Measurements from ENCODE around the gene C1orf115. TPM values are rescaled to one million over a fixed set of nuclear protein-coding genes. Genes with fewer than 3 reads are reported as not detected.
"Not testable (repeated sequence)": the region's sequence is repeated elsewhere in the genome, so short reads cannot be mapped to it uniquely, and the experiment has no call there.

Gene C1orf115, protein sequence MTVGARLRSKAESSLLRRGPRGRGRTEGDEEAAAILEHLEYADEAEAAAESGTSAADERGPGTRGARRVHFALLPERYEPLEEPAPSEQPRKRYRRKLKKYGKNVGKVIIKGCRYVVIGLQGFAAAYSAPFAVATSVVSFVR
- not detected for polyA plus RNA-seq (2012; ENCODE audit: insufficient read depth, insufficient read length)

GRCh38 chr1:220690140-220691052, at the start of gene C1orf115:
Gene C1orf115, plus strand, starts transcription at chr1:220690363. Its CDS starts 40 bp downstream, at chr1:220690403.
- no peak for DNase-seq (ENCODE audit: low read depth, low spot score)
- no peak within 1 kb of the TSS for H3K4me3 ChIP-seq (ENCODE audit: low read length)

- no peak overlapping the region for H3K4me3 ChIP-seq (ENCODE audit: low read length)
- DNase-seq (ENCODE audit: low read depth, low spot score), result no peak
These were observed 47.9 kb upstream of the C1orf115 start for GRCh38 chr1:220642285-220642684.

GRCh38 chr1:220652995-220653394, 37.2 kb upstream of the C1orf115 start:
- DNase-seq (ENCODE audit: low read depth, low spot score), result no peak
- H3K4me3 ChIP-seq (ENCODE audit: low read length), result no peak overlapping the region

- no peak overlapping the region for H3K4me3 ChIP-seq (ENCODE audit: low read length)
- no peak for DNase-seq (ENCODE audit: low read depth, low spot score)
These were observed 34.7 kb upstream of the C1orf115 start for GRCh38 chr1:220655509-220655908.

DNA sequence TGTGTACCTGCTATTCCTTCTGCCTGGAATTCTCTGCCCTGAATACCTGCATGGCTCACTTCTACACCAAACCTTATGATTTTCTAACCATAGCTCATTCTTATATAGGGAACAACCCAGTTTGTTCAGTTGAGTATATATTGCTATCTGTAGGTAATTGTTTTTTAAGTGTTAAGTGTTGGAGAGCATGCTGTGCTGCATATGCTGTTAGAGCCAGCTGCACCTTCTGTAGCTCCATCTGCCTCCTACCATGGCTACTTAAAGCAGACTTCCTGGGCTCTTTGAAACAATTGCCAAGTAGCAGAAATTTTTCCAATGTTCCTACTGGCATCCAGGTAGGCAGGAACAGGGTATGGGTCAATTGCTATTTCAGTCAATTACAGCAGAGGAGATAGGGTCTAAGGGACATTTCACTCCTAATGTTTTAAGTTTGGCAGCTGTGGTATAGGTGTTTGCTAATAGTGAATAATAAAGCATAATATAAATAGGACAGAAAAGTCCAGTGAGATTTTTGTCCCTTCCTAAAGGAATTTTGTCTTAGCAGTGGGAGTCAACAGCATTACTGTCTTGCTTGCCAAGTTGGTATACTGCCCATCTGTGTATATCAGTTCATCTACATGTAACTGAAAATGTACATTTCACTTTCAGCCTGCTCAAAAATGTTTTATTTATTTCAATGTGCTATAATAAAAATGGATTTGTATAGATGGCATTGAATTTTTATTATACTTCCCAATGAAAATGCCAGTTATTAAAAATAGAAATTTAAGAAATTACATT, 34.0 kb upstream of the C1orf115 start:
- H3K4me3 ChIP-seq (ENCODE audit: low read length), result no peak overlapping the region

DNA sequence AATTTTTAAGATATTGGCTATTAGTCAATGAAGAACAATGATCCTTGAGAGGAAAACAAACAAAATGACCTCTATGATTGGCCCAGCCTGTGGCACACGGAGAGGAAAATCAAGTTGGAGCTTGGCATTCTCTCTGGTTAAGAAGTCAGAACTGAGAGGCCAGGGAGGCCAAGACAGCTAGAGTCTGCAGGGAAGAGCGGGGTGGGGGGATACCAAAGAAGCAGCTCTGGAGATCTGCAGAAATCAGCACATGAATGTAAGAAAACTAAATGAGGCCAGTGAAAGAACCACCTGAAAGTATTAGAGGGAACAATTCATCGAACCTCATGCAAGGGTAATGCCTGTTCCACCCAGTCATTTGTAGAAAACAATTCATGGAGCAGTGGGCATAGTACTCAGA, 23.8 kb upstream of the C1orf115 start:
- DNase-seq (ENCODE audit: low read depth, low spot score), result no peak

More for the DNA sequence above, 34.0 kb upstream of the C1orf115 start:
- DNase-seq (ENCODE audit: low read depth, low spot score), result no peak

DNA sequence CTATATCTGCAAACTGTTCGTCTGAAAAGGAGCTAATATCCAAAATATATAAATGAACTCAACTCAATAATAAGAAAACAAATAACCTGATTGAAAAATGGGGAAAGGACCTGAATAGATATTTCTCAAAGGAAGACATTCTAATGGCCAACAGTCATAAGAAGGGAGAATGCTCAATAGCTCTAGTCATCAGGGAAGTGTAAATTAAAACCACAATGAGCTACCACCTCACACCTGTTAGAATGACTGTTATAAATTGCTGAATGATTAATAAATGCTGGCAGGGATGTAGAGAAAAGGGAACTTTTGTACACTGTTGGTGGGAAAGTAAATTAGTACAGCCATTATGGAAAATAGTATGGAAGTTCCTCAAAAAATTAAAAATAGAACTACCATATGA, 21.2 kb upstream of the C1orf115 start:
- DNase-seq (ENCODE audit: low read depth, low spot score), result no peak
- H3K4me3 ChIP-seq (ENCODE audit: low read length), result no peak overlapping the region

More for the DNA sequence above, 23.8 kb upstream of the C1orf115 start:
- H3K4me3 ChIP-seq (ENCODE audit: low read length), result no peak overlapping the region

DNA sequence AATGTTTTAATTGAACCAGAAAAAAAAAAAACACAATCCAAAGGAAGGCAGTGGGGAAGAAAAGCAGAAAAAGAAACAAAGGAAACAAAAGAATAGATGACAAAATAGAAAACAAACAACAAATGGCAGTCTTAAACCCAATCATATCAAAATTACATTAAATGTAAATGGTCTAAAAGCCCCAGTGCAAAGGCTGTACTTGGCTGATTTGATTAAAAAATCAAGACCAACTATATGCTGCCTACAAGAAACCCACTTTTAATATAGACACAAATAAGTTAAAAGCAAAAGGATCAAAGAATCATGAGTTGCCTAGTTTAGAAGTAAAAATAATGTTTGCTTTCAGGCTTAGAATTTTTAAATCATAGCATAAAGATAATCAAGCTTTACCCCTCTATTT, 19.8 kb upstream of the C1orf115 start:
- H3K4me3 ChIP-seq (ENCODE audit: low read length), result no peak overlapping the region
- no peak for DNase-seq (ENCODE audit: low read depth, low spot score)

- H3K4me3 ChIP-seq (ENCODE audit: low read length), result no peak overlapping the region
- DNase-seq (ENCODE audit: low read depth, low spot score), result no peak
These were observed 16.2 kb upstream of the C1orf115 start for GRCh38 chr1:220673921-220674320.

DNA sequence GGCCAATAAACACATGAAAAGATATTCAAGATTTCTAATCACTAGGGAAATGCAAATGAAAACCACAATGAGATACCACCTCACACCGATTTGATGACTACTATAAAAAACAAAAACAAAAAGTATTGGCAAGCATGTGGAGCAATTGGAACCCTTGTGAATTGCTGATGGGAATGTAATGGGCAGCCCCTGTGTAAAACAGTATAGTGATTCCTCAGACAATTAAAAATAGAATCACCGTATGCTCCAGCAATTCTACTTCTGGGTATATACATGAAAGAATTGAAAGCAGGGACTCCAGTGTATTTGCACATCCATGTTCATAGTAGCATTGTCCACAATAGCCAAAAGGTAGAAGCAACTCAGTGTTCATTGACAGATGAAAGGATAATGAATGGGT, 12.9 kb upstream of the C1orf115 start:
- DNase-seq (ENCODE audit: low read depth, low spot score), result no peak
- no peak overlapping the region for H3K4me3 ChIP-seq (ENCODE audit: low read length)

DNA sequence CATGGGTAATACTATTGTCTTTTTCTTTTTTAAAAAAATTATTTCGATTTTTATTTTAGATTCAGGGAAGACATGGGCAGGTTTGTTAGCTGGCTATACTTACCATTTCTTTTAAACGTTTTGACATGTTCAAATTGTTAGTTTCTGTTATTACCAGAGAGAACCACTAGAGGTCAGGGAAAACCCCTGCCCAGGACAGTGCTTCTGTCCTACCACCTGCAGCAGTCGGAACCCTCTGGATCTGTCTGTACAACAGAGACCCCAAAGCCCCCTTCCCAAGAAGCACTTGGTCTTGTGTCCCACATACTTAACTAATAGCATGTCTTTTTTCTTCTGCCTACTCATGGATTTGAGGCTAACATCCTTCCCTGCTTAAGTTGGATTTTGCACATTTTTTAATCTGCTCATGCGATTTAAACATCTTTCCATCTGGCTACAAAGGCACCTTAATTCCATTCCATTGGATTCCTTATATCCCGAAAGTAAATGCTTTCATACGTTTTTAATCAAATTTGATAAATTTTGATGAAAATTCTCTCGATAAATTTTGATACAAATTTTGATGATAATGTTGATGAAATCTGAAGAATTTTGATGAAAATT, 10.0 kb upstream of the C1orf115 start:
- H3K4me3 ChIP-seq (ENCODE audit: low read length), result no peak overlapping the region
- DNase-seq (ENCODE audit: low read depth, low spot score), result peak; percentile 17

DNA sequence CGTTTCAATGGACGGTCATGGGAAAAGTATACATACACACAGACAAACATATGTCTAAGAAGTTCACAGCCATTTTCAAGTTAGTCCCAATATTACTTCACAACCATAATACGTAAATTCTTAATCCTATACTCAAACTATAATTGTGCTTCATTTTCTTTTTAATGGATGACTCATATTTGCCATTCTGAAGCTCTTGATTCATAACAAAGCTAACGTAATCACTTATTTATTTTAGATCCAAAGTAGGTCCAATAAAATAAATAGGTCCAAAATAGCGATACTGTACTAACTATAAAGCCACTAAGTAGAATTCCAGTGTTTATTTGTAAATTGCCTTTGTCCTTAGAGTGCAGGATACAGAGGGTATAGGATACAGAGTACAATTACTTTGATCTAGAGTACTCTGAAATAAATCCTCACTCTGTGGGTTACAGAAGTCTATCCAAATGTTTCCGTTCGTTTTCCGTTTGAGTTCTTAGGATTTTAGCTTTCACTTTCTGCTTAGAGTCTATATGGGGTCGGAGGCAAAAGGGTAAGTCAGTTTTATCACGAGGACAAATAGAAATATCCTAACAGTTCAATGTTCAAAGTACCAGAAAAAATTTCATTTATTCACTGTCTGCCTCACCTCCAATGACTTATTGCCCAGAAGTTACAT, 8.8 kb upstream of the C1orf115 start:
- no peak for DNase-seq (ENCODE audit: low read depth, low spot score)
- H3K4me3 ChIP-seq (ENCODE audit: low read length), result no peak overlapping the region

DNA sequence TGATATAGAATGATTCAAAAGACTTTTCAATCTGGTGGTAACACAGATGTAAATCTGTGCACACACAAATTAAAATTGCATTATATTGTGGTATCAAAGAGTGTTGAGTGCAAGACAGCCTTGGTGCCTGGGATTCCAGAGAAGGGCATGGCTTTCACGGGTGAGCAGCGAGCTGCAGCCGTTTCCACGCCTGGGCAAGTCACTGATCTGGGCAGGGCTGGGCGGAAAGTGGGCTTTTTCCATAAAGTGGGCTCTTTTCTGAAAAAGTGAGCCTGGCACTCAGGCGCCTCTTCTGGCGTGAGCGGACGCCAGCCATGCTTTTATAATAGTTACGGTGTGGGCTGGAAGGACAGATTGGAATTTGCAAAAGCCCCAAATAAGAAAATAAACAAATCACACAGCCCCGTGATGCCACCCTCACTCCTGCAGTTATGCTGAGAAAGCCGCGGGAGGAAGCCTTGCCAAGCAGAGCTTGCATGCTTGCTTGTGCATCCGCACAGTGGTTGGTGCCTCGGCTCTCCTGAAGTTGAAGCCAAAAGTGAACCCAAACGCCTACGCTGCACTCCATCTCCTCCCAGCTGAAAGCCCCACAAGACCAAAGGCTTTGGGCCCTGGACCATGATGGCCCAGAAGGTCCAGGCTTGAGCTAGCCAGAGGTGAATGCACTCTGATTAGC, 7.1 kb upstream of the C1orf115 start:
- no peak for DNase-seq (ENCODE audit: low read depth, low spot score)
- H3K4me3 ChIP-seq (ENCODE audit: low read length), result no peak overlapping the region

DNA sequence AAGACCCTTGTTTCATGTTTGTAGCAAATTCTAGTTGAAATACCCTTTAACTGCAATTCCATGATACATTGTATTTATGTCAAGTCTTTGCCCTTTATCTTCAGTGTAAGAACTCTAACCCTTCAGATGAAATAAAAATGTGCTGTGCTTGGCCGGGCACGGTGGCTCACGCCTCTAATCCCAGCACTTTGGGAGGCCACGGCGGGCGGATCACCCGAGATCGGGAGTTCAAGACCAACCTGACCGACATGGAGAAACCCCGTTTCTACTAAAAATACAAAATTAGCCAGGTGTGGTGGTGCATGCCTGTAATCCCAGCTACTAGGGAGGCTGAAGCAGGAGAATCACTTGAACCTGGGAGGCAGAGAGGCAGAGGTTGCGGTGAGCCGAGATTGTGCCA, 6.4 kb upstream of the C1orf115 start:
- H3K4me3 ChIP-seq (ENCODE audit: low read length); DNase-seq (ENCODE audit: low read depth, low spot score): not testable (repeated sequence)

- H3K4me3 ChIP-seq (ENCODE audit: low read length), result no peak overlapping the region
These were observed 5.3 kb upstream of the C1orf115 start for GRCh38 chr1:220684890-220685289.

GRCh38 chr1:220685879-220686278, 4.3 kb upstream of the C1orf115 start:
- H3K4me3 ChIP-seq (ENCODE audit: low read length), result no peak overlapping the region
- no peak for DNase-seq (ENCODE audit: low read depth, low spot score)

More at GRCh38 chr1:220684890-220685289, 5.3 kb upstream of the C1orf115 start:
- no peak for DNase-seq (ENCODE audit: low read depth, low spot score)

- DNase-seq (ENCODE audit: low read depth, low spot score), result no peak
- no peak overlapping the region for H3K4me3 ChIP-seq (ENCODE audit: low read length)
These were observed 2.4 kb upstream of the C1orf115 start for GRCh38 chr1:220687809-220688208.

GRCh38 chr1:220689666-220690065, 497 bp upstream of the C1orf115 start:
- no peak overlapping the region for H3K4me3 ChIP-seq (ENCODE audit: low read length)
- DNase-seq (ENCODE audit: low read depth, low spot score), result no peak
